ENCODE data around the gene PRIMA1. TPM values are rescaled to one million over a fixed set of nuclear protein-coding genes. Genes with fewer than 3 reads are reported as not detected.

Gene PRIMA1
- total RNA-seq, 1 donor from 2014 or later = 2.4 TPM

DNA sequence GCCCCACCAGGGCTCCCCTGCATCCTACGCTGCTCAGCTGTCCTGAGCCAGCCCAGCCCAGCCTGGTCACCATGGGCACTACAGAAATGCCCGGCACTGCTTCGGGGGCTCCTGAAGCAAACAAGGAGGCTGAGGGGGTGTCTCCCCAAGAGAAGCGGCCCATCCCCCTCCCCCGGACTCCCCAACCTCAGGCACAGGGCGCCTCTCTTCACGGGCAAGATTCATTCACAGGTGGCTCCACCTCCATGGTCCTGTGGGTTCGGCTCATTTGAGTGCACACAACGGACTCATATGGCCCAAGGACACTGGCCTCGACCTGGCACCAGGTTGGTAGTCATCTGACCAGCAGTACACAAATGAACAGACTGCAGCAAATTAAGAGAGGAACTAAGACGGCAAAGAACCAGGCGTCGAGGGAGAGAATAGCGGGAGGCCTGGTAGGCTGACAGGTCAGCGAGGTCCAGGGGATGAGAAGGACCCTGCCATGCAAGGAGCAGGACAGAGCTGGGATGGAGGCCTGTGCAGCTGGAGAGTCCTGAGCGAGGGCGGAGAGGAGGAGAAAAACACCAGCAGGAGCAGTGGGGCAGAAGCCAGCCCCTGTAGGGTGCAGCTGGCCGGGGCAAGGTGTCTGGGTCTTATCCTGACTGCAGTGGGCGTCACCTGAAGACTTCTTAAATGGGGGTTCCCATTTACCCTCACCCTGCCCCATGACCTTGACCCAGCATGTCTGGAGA, 60.2 kb downstream of the PRIMA1 start:
- Mint-ChIP-seq H3K36me3 (ENCODE audit: unreplicated experiment) (no peaks in the 10 kb centered on the region), H3K9me3 (ENCODE audit: unreplicated experiment) (peaks cover 1% of the 10 kb centered on the region), H3K4me3 (ENCODE audit: unreplicated experiment) (no peak overlapping the region), H3K27me3 (ENCODE audit: unreplicated experiment) (peaks cover 11% of the 10 kb centered on the region), H3K4me1 (ENCODE audit: low read depth, unreplicated experiment) (peaks cover 17% of the 10 kb centered on the region), H3K27ac (ENCODE audit: unreplicated experiment) (no peak overlapping the region)
- no peak for DNase-seq
- TF ChIP-seq, protein P1, sequence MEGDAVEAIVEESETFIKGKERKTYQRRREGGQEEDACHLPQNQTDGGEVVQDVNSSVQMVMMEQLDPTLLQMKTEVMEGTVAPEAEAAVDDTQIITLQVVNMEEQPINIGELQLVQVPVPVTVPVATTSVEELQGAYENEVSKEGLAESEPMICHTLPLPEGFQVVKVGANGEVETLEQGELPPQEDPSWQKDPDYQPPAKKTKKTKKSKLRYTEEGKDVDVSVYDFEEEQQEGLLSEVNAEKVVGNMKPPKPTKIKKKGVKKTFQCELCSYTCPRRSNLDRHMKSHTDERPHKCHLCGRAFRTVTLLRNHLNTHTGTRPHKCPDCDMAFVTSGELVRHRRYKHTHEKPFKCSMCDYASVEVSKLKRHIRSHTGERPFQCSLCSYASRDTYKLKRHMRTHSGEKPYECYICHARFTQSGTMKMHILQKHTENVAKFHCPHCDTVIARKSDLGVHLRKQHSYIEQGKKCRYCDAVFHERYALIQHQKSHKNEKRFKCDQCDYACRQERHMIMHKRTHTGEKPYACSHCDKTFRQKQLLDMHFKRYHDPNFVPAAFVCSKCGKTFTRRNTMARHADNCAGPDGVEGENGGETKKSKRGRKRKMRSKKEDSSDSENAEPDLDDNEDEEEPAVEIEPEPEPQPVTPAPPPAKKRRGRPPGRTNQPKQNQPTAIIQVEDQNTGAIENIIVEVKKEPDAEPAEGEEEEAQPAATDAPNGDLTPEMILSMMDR (IDR thresholded peaks at IDR 0.05; ENCODE audit: partially characterized antibody, unreplicated experiment) = no peak

DNA sequence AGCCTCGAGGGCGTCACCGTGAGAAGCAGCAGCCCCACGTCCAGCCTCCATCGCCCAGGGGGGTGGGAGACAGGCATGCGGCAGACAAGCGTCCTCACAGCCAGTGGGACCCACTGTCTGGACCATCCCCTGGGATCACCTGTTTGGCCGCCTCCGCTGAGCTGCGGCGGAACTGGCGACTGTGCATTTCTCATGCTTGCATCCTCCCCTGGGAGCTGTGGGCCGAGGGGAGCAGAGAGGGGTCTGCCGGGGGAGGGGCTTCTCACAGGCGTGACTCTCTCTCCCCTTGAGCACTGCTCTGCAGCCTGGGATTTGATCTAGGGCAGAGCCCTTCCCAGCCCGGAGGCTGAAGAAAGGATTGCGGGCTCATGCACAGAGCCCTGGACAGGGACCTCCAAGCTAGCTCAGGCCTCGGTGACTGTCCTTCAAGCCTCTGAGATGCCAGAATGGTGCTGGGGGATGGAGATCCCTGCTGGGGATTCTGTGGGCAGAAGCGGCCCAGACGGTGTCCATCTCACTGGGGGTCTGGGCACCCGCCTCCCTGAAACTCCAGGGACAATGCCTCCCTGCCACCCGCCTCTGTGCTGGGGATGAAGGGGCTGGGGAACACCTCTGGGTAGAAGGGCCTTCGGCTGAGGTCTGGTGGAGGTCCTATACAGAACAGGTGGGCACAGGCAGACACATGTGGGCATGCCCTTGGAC, 61.1 kb downstream of the PRIMA1 start:
- TF ChIP-seq, protein P1 (IDR thresholded peaks at IDR 0.05; ENCODE audit: partially characterized antibody, unreplicated experiment) = no peak
- DNase-seq = peak; percentile 50
- peaks cover 14% of the 10 kb centered on the region for H3K4me1 Mint-ChIP-seq (ENCODE audit: low read depth, unreplicated experiment)
- H3K27ac Mint-ChIP-seq (ENCODE audit: unreplicated experiment) = peak overlapping the region; percentile 68
- H3K9me3 Mint-ChIP-seq (ENCODE audit: unreplicated experiment) = peaks cover 3% of the 10 kb centered on the region
- peaks cover 15% of the 10 kb centered on the region for H3K27me3 Mint-ChIP-seq (ENCODE audit: unreplicated experiment)
- H3K36me3 Mint-ChIP-seq (ENCODE audit: unreplicated experiment) = no peaks in the 10 kb centered on the region
- peak overlapping the region; percentile 38 for H3K4me3 Mint-ChIP-seq (ENCODE audit: unreplicated experiment)

DNA sequence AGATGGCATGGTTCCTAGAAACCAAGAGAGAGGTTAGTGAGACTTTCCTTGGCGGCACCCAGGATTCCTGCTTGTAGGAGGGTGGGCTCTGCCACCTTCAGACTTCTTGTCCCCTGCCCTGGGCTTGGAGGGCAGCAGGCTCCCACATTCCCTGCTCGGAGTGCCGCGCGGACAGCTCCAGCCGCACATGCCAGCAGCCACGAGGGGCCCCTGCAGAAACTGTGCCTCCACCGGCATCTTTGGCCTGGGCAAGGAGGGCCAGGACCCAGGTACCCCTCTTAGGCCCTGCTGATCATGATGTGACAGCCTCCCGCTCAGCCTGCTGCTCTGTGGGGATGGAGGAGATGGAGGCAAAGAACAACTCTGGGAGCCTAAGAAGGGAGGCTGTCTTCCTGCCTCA, 62.3 kb downstream of the PRIMA1 start:
- H3K9me3 Mint-ChIP-seq (ENCODE audit: unreplicated experiment) = peaks cover 6% of the 10 kb centered on the region
- H3K36me3 Mint-ChIP-seq (ENCODE audit: unreplicated experiment) = no peaks in the 10 kb centered on the region
- no peak for DNase-seq
- peaks cover 14% of the 10 kb centered on the region for H3K4me1 Mint-ChIP-seq (ENCODE audit: low read depth, unreplicated experiment)
- TF ChIP-seq, protein P1 (IDR thresholded peaks at IDR 0.05; ENCODE audit: partially characterized antibody, unreplicated experiment) = no peak
- H3K4me3 Mint-ChIP-seq (ENCODE audit: unreplicated experiment) = no peak overlapping the region
- H3K27me3 Mint-ChIP-seq (ENCODE audit: unreplicated experiment) = peaks cover 17% of the 10 kb centered on the region
- no peak overlapping the region for H3K27ac Mint-ChIP-seq (ENCODE audit: unreplicated experiment)

DNA sequence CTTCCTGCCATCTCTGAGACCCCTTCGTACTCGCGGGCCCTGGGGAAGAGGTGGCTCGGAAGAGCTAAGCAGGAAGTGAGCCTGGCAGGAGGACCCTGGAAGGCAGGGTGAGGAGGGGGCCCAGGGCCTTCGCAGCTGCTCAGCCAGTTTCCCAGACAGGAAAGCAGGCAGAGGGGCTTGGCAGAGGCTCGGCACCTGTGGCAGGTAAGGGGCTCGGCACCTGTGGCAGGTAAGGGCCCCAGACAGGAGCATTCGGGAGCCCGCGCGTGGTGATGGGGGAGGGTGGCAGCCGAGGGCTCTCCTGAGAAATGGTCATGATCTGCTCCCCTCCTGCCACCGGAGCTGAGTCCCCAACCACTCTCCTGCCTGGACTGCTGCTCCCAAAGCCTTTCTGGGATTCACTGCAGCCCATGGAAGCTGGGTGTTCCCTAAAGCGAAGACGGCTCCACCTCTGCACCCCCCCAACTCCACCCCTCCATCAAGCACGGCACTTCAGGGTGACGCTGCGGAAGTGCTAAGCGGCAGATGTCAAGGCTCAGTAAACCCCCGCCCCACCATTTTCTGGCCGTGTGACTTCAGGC, 63.2 kb downstream of the PRIMA1 start:
- no peaks in the 10 kb centered on the region for H3K36me3 Mint-ChIP-seq (ENCODE audit: unreplicated experiment)
- no peak overlapping the region for H3K4me3 Mint-ChIP-seq (ENCODE audit: unreplicated experiment)
- H3K27ac Mint-ChIP-seq (ENCODE audit: unreplicated experiment) = no peak overlapping the region
- H3K9me3 Mint-ChIP-seq (ENCODE audit: unreplicated experiment) = peaks cover 9% of the 10 kb centered on the region
- DNase-seq = no peak
- H3K27me3 Mint-ChIP-seq (ENCODE audit: unreplicated experiment) = peaks cover 22% of the 10 kb centered on the region
- H3K4me1 Mint-ChIP-seq (ENCODE audit: low read depth, unreplicated experiment) = peaks cover 22% of the 10 kb centered on the region
- TF ChIP-seq, protein P1 (IDR thresholded peaks at IDR 0.05; ENCODE audit: partially characterized antibody, unreplicated experiment) = no peak
